NCI-H146 treated with DMSO at 0.1 percent for 48 hours (cell line): ENCODE measurements around the gene KCND3.

ENCODE experiments used
- DNase-seq: peaks from one replicate; lab custom pipeline; 2025; ENCODE audit not compliant: unreplicated experiment; lab: John Stamatoyannopoulos, UW

KCND3 gene

DNA sequence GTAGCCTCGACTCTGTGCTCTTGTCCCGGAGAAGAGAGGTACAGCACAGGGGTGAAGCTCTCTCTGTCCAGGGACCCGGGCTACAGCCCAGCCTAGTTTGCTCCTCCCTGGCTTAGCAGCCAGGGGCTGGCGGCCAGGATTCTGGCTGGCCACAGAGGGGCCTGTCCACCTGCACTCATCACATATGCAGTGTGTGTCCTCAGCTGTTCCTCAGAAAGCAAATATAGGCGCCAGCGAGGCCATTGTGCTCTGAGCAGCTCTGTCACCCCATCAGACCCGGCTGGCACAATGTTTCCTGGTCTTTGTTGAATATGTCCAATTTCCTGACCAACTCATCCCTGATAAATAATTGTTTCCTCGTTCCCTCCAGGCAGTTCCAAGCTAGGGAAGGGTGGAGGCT, 28.5 kb downstream of the KCND3 start:
- DNase-seq: peak; percentile 93

DNA sequence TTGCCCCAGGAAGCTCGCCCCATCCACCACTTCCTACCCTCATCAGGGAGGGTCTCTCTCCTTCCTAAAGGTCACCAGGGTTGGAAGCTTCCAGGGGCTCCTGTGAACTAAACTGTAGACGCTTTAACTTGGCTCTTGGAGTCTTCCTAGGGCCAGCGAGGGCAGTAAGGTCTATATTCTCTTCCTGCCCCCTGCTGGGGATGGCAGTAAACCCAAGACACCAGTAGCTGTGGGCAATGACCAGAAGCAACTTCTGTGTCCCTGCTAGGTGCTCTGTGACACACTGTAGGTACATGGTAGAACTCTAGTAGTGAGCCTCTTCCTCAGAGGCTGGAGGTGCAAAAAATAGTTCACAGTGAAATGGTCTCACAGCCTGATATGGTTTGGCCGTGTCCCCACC, 30.0 kb downstream of the KCND3 start:
- no peak for DNase-seq

GRCh38 chr1:111958851-111959250, 30.6 kb downstream of the KCND3 start:
- DNase-seq: no peak

DNA sequence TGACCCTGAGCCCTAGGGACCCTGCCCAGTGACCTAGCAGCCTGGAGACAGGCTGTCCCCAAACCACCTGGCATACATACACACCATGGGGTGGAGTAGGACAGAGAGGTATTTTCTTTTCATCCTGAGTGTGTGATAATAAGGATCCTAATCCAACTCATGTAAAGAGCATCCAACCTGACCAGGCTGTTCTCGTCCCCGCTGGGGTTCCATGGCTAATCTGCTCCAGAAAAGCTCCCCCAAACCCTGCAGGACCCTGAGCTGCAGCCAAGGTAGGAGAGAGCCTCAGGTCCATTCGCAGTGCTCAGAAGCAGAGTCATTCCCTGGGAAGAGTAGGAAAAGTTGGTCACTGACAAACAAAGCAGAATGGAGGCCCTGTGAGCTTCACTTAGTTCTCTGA, 31.4 kb downstream of the KCND3 start:
- no peak for DNase-seq

- no peak for DNase-seq
Measured at GRCh38 chr1:111956155-111956771, 33.2 kb downstream of the KCND3 start.

GRCh38 chr1:111955755-111956154, 33.7 kb downstream of the KCND3 start:
- no peak for DNase-seq

DNA sequence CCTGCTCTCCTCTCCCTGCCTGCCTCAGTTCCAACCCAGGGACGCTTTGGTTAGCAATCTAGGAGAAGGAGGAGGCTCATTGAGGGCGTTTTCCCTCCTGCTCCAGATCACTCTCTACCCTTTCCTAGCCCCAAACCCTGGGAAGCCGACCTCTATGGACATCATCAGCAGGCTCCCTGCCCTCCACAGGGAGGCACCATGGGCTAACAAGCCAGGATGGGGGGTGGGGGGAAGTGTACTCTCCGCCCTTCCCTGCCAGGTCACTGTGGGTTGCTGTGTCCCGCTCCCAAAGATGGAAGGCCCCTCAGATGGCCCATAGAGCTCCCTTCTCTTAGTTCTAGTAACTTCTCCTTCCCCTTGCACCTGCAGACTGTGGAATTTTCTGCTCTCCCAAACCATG, 35.7 kb downstream of the KCND3 start:
- no peak for DNase-seq

DNA sequence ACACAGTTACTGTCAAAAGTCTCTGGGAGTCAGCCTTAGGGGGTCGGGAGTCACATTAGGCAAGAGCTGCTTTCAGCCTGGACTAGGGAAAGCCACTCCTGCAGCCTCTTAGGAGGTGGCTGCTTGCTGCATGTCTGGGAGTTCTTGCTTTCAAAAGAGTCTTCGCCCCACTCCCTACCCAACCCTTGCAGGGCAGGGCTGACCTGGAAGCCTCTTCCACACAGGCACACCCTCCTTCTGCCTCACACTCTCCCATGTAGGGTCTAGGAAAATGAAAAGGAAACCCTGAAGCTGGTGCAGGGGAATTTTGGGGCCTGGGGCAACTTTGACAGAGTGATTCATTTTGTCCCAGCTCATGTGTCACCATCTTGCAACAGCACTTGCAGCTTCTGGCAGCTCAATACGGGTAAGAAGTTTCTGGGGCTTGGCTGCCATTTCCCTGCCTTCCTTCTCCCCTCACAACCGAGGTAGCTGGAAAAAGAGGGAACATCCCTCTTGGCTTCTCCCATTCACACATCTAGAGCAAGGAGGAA, 37.3 kb downstream of the KCND3 start:
- DNase-seq: no peak

DNA sequence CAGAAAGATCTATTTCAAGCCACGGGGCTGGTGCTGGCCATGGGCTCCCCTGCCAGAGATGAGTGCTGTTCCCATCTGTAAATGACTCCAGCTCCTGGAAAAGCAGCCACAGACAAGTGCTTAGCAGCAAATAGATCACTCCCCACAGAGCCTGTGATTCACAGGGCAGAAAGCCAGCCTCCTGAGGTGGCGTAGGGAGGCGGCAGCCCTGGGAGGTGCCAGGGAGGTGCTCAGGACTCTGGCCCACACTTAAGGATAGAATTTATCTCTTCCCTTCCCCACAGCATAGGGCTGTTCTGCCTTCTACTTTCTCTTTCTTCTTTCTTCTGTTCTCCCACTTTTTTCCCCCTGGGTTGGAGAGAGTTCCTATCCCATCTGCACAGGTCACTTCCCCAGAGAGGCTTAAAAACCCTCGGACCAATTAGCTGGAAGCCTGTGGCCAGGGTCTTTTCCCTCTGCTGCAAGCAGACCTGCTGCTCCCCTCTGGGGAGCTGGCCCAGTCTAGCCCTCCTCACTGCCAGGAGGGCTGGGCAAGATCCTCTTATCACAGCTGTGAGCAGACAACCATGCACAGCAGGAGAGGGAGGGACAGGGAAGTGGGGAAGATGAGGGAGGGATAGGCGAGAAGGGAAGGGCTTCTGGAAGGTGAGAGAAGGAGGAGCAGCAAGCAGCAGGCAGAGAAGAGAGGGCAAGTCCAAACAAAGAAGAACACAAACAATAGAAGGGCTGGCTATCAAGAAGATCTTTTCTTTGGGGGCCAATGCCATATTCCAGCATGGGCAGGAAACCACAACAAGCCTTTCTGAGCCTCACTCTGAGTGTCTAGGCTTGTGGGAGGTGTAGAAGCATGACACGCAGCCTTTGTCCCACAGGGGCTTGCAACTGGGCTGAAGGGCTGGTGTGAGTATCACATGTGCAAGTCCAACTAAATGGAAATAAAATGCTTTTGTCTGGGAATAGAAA, 41.0 kb downstream of the KCND3 start:
- no peak for DNase-seq

DNA sequence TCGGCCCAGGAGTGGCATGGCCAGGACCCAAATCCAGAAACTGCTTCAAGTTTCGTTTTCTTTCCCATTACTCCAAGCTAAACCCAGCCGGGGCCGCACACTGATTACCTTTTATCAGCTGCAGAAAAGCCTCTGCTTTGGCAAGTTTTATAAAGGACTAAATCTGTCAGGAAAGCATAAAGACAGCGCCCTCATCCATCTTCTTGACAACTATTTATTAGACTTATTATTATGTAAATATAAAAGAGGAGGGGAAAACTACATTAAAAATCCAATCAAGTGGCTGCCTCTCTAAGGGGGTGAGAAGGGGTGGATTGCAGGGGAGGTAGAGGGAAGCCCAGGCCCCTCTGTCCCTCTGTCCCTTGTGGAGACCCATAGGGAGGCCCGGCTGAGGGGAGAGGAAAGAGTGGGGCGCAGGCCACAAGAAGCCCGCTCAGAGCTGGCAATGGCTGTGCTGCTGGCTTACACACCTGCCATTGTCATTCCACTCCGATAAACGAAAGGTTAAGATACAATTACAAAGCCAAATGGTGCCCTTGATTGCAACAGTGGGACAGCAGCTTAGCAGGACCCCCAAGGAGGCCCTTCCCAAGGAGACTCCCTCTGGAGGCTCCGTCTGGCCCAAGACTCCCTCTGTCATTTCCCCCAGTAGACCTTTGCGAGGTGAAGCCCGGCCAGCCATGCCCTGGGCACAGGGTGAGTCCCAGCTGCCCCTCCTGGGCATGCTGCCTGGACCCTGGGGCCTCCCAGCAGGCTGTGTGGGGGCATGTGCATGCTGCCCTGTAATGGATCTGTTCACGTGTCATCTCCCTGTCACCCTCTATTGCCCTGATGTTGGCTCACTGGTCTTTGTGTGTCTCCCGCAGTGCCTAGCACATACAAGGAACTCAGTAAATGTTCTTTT, 45.4 kb downstream of the KCND3 start:
- DNase-seq: no peak

DNA sequence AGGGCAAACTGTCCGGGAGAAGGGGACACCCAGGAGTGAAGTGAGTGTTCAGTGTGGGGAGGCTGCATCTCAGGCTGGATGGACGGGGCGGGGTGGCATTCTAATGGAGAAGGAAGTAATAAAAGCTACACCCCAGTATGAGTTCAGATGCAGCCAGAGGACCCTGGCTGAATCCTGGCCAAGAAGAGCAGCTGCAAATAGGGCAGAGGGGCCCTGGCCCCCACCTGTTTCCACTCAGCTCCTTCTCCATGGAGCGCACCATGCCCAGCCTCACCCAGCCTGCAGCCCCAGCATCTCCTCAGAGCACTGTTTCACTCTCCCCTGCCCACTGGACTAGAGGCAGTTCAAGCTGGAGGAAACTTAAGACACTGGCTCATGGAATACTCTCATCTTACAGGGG, 46.4 kb downstream of the KCND3 start:
- no peak for DNase-seq

- DNase-seq: no peak
Measured at GRCh38 chr1:111938536-111938935, 50.9 kb downstream of the KCND3 start.

DNA sequence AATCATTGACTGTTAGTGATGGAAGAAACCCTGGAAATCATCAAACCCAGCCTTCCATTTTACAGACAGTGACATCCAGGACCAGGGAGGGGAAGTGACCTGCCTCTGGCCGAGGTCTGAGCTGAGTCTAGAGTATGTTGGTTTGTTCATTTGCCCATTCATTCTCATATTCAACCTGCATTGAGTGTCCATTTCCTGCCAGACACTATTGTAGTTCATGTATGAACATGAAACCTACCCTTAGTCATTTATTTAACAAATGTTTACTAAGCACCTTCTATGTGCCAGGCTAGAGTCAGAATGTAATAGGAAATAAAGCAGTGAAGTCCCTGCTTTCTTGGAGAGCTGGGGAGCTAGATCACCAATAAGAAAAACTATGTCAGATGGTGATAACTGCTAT, 51.3 kb downstream of the KCND3 start:
- DNase-seq: no peak

- DNase-seq: peak; percentile 66
Measured at GRCh38 chr1:111937147-111937725, 52.2 kb downstream of the KCND3 start.

DNA sequence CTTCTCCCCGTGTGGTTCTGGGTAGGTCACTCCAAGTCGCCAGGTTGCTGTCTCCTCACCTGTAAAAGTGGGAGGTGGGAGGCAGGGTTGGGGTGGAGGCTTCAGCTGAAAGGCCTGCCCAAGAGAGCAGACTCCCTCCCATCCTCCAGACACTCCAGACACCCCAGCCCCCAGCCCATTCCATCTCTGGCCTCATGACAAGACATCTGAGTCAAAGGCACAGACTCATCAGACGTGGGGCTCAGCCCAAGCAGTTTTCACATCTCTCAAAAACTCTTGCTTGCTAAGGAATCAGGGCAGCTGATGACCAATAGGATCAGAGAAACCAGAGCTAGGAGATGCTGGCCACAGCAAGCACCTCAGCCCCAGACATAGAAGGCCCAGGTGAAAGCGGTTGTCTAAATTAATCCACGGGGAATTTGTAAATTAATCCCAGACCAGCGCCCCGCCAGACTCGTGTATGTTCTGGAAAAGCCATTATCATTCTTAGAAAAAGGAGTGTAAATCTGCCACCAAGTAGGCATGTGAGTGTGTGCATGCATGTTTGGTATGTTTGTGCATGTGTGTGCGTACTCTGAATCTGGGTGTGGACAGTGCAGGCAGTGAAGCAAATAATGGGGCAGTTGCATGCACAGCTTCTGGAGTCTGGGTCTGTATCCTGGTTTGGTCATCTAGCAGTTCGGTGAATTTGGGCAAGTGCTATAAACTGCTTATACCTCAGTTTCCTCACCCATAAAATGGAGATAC, 55.2 kb downstream of the KCND3 start:
- no peak for DNase-seq

DNA sequence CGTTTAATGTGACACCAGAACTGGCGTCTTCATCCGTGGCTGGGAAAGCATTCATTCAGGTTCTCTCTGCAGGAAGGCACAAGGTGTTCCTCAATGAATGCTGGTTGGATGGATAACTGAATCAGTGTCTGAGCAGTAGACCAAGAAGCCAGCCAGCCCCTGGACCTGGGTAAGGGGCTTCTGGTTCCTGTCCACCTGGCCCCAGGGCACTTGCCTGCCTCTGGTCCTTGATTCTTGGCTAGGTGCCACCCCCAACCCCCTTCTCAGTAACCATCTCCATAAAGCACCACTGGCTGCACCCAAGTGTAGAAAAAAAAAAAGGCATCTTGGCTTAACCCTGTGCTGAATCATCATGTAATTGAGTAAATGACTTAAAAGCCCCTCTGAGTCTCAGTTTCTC, 59.1 kb downstream of the KCND3 start:
- no peak for DNase-seq

DNA sequence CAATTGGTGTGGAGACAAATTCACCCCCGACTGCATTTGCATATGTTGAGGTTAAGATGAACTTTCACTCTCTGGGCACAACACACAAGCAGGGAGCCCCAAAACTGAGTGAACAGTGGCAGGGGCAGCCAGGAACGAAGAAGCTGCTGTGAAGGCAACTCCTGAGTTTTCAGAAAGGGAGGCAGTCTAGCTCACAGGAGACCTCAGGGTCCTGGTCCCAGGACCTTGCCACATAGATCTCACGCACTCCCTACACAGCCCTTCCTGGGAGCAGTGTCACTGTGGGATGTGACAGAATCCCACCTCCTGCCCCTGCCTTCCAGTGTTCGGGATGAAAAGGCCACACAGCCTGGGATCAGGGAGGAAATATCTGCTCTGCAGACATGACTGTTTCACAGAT, 60.9 kb downstream of the KCND3 start:
- no peak for DNase-seq

- DNase-seq: no peak
Measured at GRCh38 chr1:111927652-111928051, 61.8 kb downstream of the KCND3 start.

DNA sequence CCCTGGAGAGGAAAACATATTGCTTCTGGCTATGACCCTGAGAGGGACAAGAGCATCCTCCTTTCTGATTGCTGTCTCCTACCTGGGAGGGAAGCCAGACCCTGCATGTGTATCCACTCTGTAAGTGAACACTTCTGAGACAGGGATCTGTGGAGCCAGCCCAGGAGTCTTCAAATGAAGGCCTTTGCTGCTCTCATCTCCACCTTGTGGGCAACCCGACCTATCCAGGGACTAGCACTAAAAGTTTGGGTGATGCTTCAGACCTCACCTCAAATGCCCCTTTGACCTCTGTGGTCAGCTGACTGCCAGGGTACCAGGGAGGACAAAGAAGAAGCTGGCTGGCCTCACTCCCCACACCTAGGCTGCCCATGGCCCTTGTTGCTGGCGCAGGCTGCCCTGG, 64.7 kb downstream of the KCND3 start:
- no peak for DNase-seq

GRCh38 chr1:111923766-111924165, 65.7 kb downstream of the KCND3 start:
- DNase-seq: no peak
